Stimulated activated CD8-positive, alpha-beta memory T cell treated with anti-CD3 and anti-CD28 coated beads, Interleukin-12 subunit alpha, Interleukin-12 subunit beta, amount 100 ng/mL, for 24 hours (primary cell): Measurements from ENCODE around the gene KRTAP4-9.
"Not testable (repeated sequence)": the region's sequence is repeated elsewhere in the genome, so short reads cannot be mapped to it uniquely, and the experiment has no call there.

Experiments
- DNase-seq: peaks from one replicate; pipeline ENCODE4 v3.0.0-alpha.2; 2020; ENCODE audit errors: extremely low read depth

The KRTAP4-9 gene

GRCh38 chr17:41105347-41105746, at the start of gene KRTAP4-9:
TSS of gene KRTAP4-9 (plus strand) at chr17:41105389. CDS start at chr17:41105389, 0 bp downstream.
- not testable (repeated sequence) for DNase-seq

- no peak for DNase-seq
These were observed 47.6 kb upstream of the KRTAP4-9 start for GRCh38 chr17:41057547-41057946.

GRCh38 chr17:41058741-41059140, 46.4 kb upstream of the KRTAP4-9 start:
- no peak for DNase-seq

- DNase-seq = not testable (repeated sequence)
These were observed 45.7 kb upstream of the KRTAP4-9 start for GRCh38 chr17:41059276-41060051.

- DNase-seq = no peak
These were observed 45.1 kb upstream of the KRTAP4-9 start, which contains the start of gene KRTAP2-3 for GRCh38 chr17:41060052-41060604. TSS of gene KRTAP2-3 (minus strand) at chr17:41060114. CDS start at chr17:41060050, 64 bp downstream.

GRCh38 chr17:41061964-41062363, 43.2 kb upstream of the KRTAP4-9 start:
- DNase-seq = no peak

GRCh38 chr17:41063449-41063848, 41.7 kb upstream of the KRTAP4-9 start:
- no peak for DNase-seq

- DNase-seq = no peak
These were observed 40.9 kb upstream of the KRTAP4-9 start for GRCh38 chr17:41064301-41064700.

- not testable (repeated sequence) for DNase-seq
These were observed 40.0 kb upstream of the KRTAP4-9 start for GRCh38 chr17:41065016-41065689.

- DNase-seq = no peak
These were observed 39.2 kb upstream of the KRTAP4-9 start, which contains the start of gene KRTAP2-4 for GRCh38 chr17:41065829-41066624. TSS of gene KRTAP2-4 (minus strand) at chr17:41065879. CDS start at chr17:41065845, 34 bp downstream.

GRCh38 chr17:41067281-41067680, 37.9 kb upstream of the KRTAP4-9 start:
- DNase-seq = no peak

- no peak for DNase-seq
These were observed 36.2 kb upstream of the KRTAP4-9 start for GRCh38 chr17:41069031-41069430.

GRCh38 chr17:41071606-41072360, 33.4 kb upstream of the KRTAP4-9 start:
- DNase-seq = no peak

GRCh38 chr17:41073676-41074075, 31.5 kb upstream of the KRTAP4-9 start:
- DNase-seq = no peak

GRCh38 chr17:41076788-41077187, 28.4 kb upstream of the KRTAP4-9 start:
- DNase-seq = no peak

- DNase-seq = no peak
These were observed 22.6 kb upstream of the KRTAP4-9 start for GRCh38 chr17:41082626-41083025.

- not testable (repeated sequence) for DNase-seq
These were observed 21.8 kb upstream of the KRTAP4-9 start for GRCh38 chr17:41083427-41083826.

- DNase-seq = not testable (repeated sequence)
These were observed 20.9 kb upstream of the KRTAP4-9 start, which contains the start of gene KRTAP4-7 for GRCh38 chr17:41084100-41084856. TSS of gene KRTAP4-7 (plus strand) at chr17:41084150. CDS start at chr17:41084207, 57 bp downstream.

- not testable (repeated sequence) for DNase-seq
These were observed 16.3 kb upstream of the KRTAP4-9 start for GRCh38 chr17:41088760-41089352.

GRCh38 chr17:41096055-41096454, 9.1 kb upstream of the KRTAP4-9 start:
- no peak for DNase-seq
